Activated naive CD4-positive, alpha-beta T cell (primary cell): ENCODE data around the gene DTL.
"Not testable (repeated sequence)": the region's sequence is repeated elsewhere in the genome, so short reads cannot be mapped to it uniquely, and the experiment has no call there.

ENCODE experiments used
- DNase-seq, 4 experiments: peaks; one replicate each; lab custom pipeline; 2025; lab: John Stamatoyannopoulos, UW

Gene DTL, protein sequence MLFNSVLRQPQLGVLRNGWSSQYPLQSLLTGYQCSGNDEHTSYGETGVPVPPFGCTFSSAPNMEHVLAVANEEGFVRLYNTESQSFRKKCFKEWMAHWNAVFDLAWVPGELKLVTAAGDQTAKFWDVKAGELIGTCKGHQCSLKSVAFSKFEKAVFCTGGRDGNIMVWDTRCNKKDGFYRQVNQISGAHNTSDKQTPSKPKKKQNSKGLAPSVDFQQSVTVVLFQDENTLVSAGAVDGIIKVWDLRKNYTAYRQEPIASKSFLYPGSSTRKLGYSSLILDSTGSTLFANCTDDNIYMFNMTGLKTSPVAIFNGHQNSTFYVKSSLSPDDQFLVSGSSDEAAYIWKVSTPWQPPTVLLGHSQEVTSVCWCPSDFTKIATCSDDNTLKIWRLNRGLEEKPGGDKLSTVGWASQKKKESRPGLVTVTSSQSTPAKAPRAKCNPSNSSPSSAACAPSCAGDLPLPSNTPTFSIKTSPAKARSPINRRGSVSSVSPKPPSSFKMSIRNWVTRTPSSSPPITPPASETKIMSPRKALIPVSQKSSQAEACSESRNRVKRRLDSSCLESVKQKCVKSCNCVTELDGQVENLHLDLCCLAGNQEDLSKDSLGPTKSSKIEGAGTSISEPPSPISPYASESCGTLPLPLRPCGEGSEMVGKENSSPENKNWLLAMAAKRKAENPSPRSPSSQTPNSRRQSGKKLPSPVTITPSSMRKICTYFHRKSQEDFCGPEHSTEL

DNA sequence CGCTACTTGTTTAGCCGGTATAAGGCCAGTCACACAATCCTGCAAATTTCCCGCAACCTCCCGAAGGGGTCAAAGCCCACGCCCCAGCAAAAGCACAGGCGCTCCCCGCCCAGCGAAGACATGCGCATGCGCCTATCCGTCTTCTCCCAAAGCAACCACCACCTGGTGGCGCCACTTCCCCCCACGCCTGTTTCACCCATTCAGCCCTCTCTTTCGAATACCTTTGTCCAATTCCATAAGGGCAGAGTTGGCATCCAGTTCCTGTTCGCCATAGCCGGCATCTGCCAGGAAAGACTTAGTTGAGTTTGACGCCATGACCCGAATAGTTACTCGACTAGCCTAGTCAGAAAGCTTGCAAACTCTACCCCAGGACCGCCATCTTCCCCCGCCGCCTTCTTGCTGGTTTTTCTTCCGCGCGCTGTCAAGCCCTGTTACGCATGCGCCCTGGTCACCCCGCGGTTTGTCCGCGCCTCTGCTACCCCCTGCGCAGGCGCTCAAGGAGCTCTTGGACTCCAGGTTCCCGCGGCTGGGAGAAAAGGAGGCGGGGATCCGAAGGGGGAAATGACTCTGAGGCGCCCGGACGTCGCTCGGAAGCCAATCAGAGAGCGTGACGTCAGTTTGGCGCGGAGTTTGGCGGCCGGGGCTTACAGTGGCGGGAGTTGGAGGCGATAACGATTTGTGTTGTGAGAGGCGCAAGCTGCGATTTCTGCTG is at the start of gene DTL, which contains the start of gene INTS7:
DTL (plus strand) TSS at position 626 of the 712 bp plus-strand sequence. CDS start 143 bp downstream, outside the sequence.
INTS7 (minus strand) TSS at position 435 of the 712 bp plus-strand sequence; CDS start at position 315, 120 bp downstream.
- peak; percentile 92 to 96 (median 94) for DNase-seq

DNA sequence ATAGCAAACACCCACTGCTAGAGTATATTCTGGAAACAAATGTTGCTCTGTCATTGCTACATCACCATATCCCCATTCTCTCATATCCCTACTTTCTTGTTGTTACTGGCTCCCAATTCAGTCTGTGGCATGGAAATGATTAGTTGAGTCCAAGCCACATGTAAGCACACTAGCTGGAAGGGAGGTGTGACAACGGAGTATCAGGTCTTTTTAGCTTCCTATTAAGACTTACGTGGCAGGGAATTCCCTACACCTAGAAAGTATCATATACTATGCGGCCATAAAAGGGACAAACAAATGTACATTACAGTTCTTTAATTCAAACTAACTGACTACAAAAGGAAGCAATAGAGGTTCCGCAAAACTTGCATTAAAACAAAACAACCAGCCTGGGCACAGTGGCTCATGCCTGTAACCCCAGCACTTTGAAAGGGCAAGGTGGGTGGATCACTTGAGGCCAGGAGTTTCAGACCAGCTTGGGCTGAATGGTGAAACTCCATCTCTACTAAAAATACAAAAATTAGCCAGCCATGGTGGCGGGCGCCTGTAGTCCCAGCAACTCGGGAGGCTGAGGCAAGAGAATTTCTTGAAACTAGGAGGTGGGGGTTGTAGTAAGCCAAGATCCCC is 48.8 kb upstream of the DTL start:
- no peak for DNase-seq

- no peak for DNase-seq
These were observed 43.9 kb upstream of the DTL start for GRCh38 chr1:211991695-211992094.

- not testable (repeated sequence) for DNase-seq
These were observed 38.1 kb upstream of the DTL start for GRCh38 chr1:211997426-211997825.

GRCh38 chr1:212002536-212002935 is 33.0 kb upstream of the DTL start:
- no peak for DNase-seq

DNA sequence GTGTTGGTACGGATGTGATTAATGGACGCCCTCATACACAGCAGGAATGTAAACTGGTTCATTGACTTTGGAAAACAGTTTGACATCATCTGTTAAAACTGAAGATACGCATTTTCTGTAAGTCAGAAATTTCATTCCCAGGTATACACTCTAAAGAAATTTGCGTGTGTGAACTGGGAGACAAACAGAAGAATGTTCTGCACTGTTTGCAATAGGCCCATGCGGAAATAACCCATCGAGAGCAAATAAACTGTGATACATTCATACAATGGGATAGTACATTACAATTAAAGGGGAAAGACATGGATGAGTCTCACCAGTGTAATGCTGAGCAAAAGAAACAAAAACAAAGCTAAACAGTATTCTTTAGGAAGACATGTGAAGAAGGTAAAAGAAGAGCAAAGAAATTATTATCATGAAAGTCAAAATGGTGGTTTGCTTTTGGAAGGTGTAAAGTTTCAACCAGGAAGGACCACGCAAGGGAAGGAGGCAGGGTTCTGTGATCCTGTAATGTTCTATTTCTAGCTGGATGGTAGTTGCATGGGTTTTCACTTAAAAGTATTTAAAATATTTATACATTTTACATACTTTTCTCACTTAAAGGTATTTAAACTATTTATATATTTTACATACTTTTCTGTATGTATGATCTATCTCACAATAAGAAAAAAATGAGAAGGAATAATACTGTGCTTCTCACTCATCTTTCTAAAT is 30.5 kb upstream of the DTL start:
- DNase-seq: no peak

DNA sequence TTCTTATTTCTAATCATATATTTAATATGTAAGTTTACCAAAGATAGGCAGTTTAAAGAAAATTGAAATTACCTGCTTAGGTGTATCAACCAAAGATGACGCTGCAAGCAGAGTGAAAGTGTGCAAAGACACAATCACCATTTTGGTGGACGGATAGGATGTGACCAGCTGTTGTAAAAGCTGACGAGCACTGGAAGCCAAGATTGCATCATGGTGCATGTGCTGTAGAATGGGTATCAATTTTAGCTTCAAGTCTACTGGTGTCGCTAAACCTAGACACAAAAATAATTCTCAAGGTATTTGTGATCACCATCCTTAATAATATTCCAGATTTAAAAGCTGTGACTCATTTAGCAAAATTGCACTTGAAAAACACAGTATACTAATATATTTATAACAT is 28.4 kb upstream of the DTL start:
- no peak for DNase-seq

GRCh38 chr1:212007886-212008285 is 27.7 kb upstream of the DTL start:
- no peak for DNase-seq

DNA sequence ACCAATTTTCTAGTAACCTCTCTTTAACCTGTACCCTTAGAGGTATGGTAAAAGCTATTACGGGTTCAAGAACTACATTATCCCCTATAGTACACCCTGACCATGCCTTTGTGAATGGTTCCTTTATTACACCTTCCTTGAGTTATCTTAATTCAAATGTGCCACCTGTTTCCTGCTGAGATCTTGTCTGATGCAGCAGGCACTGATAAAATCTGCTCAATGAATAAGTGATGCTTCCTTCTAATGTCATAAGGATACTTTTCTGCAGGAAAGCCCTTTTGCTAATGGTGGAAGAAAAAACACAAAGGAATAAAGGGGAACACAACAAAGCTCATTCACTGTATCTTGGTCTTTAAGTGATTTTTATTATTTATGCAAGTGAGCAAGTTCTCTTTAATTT is 26.0 kb upstream of the DTL start:
- DNase-seq: no peak

GRCh38 chr1:212010004-212010403 is 25.5 kb upstream of the DTL start:
- DNase-seq: no peak

DNA sequence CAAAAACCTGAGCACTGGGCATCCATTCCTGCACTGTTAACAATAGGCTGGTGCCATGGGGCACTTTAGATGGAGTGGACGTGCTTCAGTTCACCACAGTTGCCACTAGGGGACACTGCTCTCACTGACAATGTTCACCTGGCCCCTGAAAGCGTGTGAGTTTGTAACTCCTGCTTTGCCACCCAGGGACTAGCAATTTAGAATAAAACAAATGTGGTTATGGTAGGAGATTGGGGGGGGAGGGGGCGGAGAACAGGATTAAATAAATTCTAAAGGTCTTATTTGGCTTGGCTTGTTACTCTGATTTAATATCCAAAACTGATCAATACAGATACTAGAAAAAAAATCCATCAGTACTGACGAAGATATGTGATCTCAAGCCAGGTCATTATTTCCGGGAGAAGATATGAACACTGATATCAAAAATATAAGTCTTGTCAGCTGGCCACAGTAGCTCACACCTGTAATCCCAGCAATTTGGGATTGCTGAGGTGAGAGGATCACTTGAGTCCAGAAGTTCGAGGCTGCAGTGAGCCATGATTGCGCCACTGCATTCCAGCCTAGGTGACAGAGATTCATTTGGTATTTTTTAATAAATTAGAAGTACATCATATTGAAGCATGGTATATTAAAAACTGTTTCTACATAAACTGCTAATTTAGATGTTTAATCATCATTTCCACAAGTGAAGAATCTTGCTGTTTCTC is 23.4 kb upstream of the DTL start:
- DNase-seq: peak in 3 of 4 experiments; percentile 11 to 33 (median 11)

DNA sequence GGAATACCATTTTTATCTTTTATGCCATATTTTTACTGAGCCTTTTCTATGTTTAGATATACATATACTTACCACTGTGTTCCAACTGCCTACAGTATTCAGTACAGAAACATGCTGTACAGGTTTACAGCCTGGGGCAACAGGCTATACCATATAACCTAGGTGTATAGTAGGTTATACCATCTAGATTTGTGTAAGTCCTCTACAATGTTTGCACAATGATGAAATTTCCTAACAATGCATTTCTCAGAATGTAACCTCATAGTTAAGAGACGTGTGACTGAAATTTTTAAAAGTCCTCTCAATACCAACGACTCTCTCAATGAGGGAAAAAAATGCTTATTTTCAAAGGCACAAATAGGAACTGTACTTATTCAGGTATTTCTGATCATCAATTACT is 21.9 kb upstream of the DTL start:
- no peak for DNase-seq

DNA sequence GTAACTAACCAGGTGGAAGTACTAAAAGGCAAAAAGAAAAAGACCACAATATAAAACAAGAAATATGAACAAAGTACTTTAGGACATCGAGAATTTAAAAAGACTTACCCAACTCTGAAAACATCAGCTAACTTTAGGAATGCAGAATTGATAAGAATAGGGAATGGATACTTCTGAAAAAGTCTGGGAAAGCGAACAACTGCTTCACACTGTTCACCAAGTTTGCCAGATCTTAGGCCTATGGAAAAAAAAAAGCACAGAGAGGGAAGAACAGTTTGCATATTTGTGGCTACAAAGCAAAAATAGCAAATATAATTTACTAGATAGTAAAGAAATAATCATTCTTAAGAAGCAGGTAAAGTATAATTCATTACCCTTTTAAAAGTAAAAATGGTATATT is 14.6 kb upstream of the DTL start:
- DNase-seq: no peak

DNA sequence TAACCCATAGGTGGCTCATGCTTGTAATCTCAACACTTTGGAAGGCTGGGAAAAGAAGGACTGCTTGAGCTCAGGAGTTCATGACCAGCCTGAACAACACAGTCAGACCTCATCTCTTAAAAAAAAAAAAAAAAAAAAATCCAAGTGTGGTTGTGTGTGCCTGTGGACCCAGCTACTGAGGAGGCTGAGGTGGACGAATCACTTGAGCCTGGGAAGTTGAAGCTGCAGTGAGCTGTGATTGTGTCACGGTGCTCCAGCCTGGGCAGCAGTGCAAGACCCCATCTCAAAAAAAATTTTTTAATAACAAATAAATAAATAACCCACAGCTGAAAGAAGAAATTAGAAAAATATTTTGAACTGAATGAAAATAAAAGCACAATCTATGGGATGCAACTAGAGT is 14.0 kb upstream of the DTL start:
- DNase-seq: no peak

GRCh38 chr1:212022908-212023307 is 12.6 kb upstream of the DTL start:
- not testable (repeated sequence) for DNase-seq

- DNase-seq: no peak
These were observed 10.9 kb upstream of the DTL start for GRCh38 chr1:212024469-212025149.

DNA sequence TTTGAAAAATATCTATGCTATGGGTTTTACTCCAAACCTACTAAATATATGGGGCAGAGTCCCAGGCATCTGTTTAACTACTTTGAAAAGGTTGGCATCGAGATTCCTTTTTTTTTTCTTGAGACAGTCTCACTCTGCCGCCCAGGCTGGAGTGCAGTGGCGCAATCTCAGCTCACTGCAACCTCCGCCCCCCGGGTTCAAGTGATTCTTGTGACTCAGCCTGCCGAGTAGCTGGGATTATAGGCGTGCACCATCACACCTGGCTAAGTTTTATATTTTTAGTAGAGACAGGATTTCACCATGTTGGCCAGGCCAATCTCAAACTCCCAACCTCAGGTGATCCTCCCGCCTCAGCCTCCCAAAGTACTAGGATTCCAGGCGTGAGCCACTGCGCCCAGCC is 7.8 kb upstream of the DTL start:
- not testable (repeated sequence) for DNase-seq

GRCh38 chr1:212030936-212031528 is 4.5 kb upstream of the DTL start:
- no peak for DNase-seq

DNA sequence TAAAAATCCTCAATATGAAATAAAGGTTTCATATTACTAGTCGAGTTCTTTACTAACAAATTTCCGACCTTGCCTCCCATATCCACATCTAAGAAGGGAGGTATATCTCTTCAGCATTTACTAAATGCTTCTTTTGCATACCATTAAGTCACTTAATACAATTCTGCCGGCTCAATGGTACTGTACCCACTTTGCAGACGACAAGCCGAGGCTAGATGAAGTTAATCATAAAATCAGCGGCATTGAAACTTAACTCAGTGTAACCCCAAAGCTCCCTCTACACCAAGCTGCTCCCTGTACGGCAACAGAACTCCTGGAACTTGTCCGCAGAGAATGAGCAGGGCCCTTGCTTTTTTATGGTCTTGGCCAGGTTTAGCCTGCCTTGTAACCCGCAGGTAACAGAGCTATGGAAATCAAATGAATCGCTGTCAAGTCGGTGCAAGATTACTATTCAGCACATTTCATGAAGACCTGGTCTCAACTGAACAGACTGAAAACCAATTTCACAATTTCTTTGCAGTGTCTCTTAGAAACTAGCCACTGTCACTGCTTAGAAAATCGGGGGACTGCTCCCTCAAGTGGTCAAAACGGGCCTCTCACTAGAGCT is 929 bp upstream of the DTL start:
- DNase-seq: no peak
